ENCODE results near the gene IVNS1ABP. TPM values are rescaled to one million over a fixed set of nuclear protein-coding genes. Genes with fewer than 3 reads are reported as not detected.

The IVNS1ABP gene
- total RNA-seq, 2 donors from 2014 or later: 44.4 to 58.8 TPM

GRCh38 chr1:185342017-185342416 is 25.0 kb upstream of the IVNS1ABP start:
- intact Hi-C loops (cut with DNase I): no loop called here
- no peaks in the 10 kb centered on the region for H3K4me1 ChIP-seq (replicated peaks)
- DNase-seq (ENCODE audit: low spot score): no peak
- no peaks in the 10 kb centered on the region for H3K9me3 ChIP-seq
- no peak overlapping the region for H3K4me3 ChIP-seq
- no peak for TF ChIP-seq CTCF (IDR thresholded peaks at IDR 0.05)
- no peak for TF ChIP-seq POLR2AphosphoS5 (IDR thresholded peaks at IDR 0.05)
- H3K36me3 ChIP-seq: no peaks in the 10 kb centered on the region
- WGBS: 81% methylated on average over 2 of the region's 2 CpGs
- no peaks in the 10 kb centered on the region for H3K27me3 ChIP-seq (replicated peaks; ENCODE audit: insufficient read depth)
- H3K27ac ChIP-seq: no peak overlapping the region

GRCh38 chr1:185341196-185341781 is 24.2 kb upstream of the IVNS1ABP start:
- Histone ChIP-seq H3K27ac (no peak overlapping the region), H3K4me3 (no peak overlapping the region), H3K36me3 (no peaks in the 10 kb centered on the region), H3K9me3 (no peaks in the 10 kb centered on the region), H3K4me1 (replicated peaks) (no peaks in the 10 kb centered on the region), H3K27me3 (replicated peaks; ENCODE audit: insufficient read depth) (no peaks in the 10 kb centered on the region)
- no peak for TF ChIP-seq POLR2AphosphoS5 (IDR thresholded peaks at IDR 0.05)
- no peak for TF ChIP-seq CTCF (IDR thresholded peaks at IDR 0.05)
- no peak for TF ChIP-seq POLR2A (IDR thresholded peaks at IDR 0.05)
- DNase-seq (ENCODE audit: low spot score): no peak
- intact Hi-C loops (cut with DNase I): no loop called here

GRCh38 chr1:185338719-185339622 is 21.9 kb upstream of the IVNS1ABP start:
- intact Hi-C loops (cut with DNase I): no loop called here
- H3K4me1 ChIP-seq (replicated peaks): no peaks in the 10 kb centered on the region
- no peaks in the 10 kb centered on the region for H3K27me3 ChIP-seq (replicated peaks; ENCODE audit: insufficient read depth)
- DNase-seq (ENCODE audit: low spot score): no peak
- no peaks in the 10 kb centered on the region for H3K9me3 ChIP-seq
- H3K36me3 ChIP-seq: no peaks in the 10 kb centered on the region
- TF ChIP-seq POLR2A (IDR thresholded peaks at IDR 0.05) (no peak), POLR2AphosphoS5 (IDR thresholded peaks at IDR 0.05) (peak; percentile 41), CTCF (IDR thresholded peaks at IDR 0.05) (no peak)
- WGBS: 82% methylated on average over 8 of the region's 8 CpGs
- H3K27ac ChIP-seq: no peak overlapping the region
- H3K4me3 ChIP-seq: no peak overlapping the region

GRCh38 chr1:185337246-185337645 is 20.2 kb upstream of the IVNS1ABP start:
- intact Hi-C loops (cut with DNase I): no loop called here
- Histone ChIP-seq H3K27me3 (replicated peaks; ENCODE audit: insufficient read depth) (no peaks in the 10 kb centered on the region), H3K36me3 (no peaks in the 10 kb centered on the region), H3K4me1 (replicated peaks) (no peaks in the 10 kb centered on the region), H3K27ac (no peak overlapping the region), H3K4me3 (no peak overlapping the region), H3K9me3 (no peaks in the 10 kb centered on the region)
- WGBS: 68% methylated on average over 4 of the region's 4 CpGs
- no peak for DNase-seq (ENCODE audit: low spot score)
- no peak for TF ChIP-seq CTCF (IDR thresholded peaks at IDR 0.05)
- TF ChIP-seq POLR2AphosphoS5 (IDR thresholded peaks at IDR 0.05): peak; percentile 17
- no peak for TF ChIP-seq POLR2A (IDR thresholded peaks at IDR 0.05)

GRCh38 chr1:185334182-185334581 is 17.1 kb upstream of the IVNS1ABP start:
- H3K4me1 ChIP-seq (replicated peaks): no peaks in the 10 kb centered on the region
- H3K27ac ChIP-seq: no peak overlapping the region
- H3K9me3 ChIP-seq: no peaks in the 10 kb centered on the region
- H3K27me3 ChIP-seq (replicated peaks; ENCODE audit: insufficient read depth): no peaks in the 10 kb centered on the region
- H3K4me3 ChIP-seq: no peak overlapping the region
- no peaks in the 10 kb centered on the region for H3K36me3 ChIP-seq
- no peak for DNase-seq (ENCODE audit: low spot score)
- intact Hi-C loops (cut with DNase I): no loop called here
- WGBS: 83% methylated on average over 4 of the region's 4 CpGs
- TF ChIP-seq POLR2AphosphoS5 (IDR thresholded peaks at IDR 0.05) (no peak), CTCF (IDR thresholded peaks at IDR 0.05) (no peak), POLR2A (IDR thresholded peaks at IDR 0.05) (no peak)

Measured in prostate gland (tissue), 2 donors.